MM.1S (cell line): ENCODE results near the gene HRH3.

Experiments used
- DNase-seq: peaks from one replicate; pipeline ENCODE4 v3.0.0-alpha.2; 2015
- H2AFZ ChIP-seq: fragments of 300-600 bp; sonication (generic); 2 replicates; pipeline ENCODE4 v1.6.0; 2016; ENCODE audit warnings: antibody characterized with exemption, low read length
- H3F3A ChIP-seq: fragments of 300-600 bp; sonication (generic); 2 replicates; pipeline ENCODE4 v1.6.1; 2016; ENCODE audit warnings: mild to moderate bottlenecking, antibody characterized with exemption, low read length, moderate library complexity, mixed read lengths; ENCODE audit not compliant: insufficient read depth
- H3K27ac ChIP-seq: fragments of 300-600 bp; sonication (generic); 2 replicates; pipeline ENCODE4 v1.5.1; 2016; ENCODE audit warnings: mild to moderate bottlenecking, low read length
- H3K27me3 ChIP-seq: fragments of 300-600 bp; sonication (generic); replicated peaks from 2 replicates; pipeline ENCODE4 v1.6.0; 2016; ENCODE audit warnings: low read length; ENCODE audit not compliant: insufficient read depth
- H3K36me3 ChIP-seq: fragments of 300-600 bp; sonication (generic); replicated peaks from 2 replicates; pipeline ENCODE4 v1.6.1; 2016; ENCODE audit warnings: mild to moderate bottlenecking, low read length, mixed read lengths; ENCODE audit not compliant: insufficient read depth
- H3K4me1 ChIP-seq: fragments of 300-600 bp; sonication (generic); 2 replicates; pipeline ENCODE4 v1.6.1; 2016; ENCODE audit warnings: low read length, mixed read lengths
- H3K4me2 ChIP-seq: fragments of 300-600 bp; sonication (generic); 2 replicates; pipeline ENCODE4 v1.6.0; 2016; ENCODE audit warnings: low read depth, low read length
- H3K4me3 ChIP-seq: fragments of 300-600 bp; sonication (generic); 2 replicates; pipeline ENCODE4 v1.5.1; 2016; ENCODE audit warnings: low read length, mixed read lengths
- H3K79me2 ChIP-seq: fragments of 300-600 bp; sonication (generic); 2 replicates; pipeline ENCODE4 v1.6.1; 2016; ENCODE audit warnings: mixed run types, low read length, mixed read lengths
- H3K9ac ChIP-seq: fragments of 300-600 bp; sonication (generic); 2 replicates; pipeline ENCODE4 v1.6.1; 2016; ENCODE audit warnings: low read length, mixed read lengths
- H3K9me2 ChIP-seq: fragments of 300-600 bp; sonication (generic); replicated peaks from 2 replicates; pipeline ENCODE4 v1.6.1; 2016; ENCODE audit warnings: mild to moderate bottlenecking, low read length, mixed read lengths; ENCODE audit not compliant: insufficient read depth
- H3K9me3 ChIP-seq: fragments of 300-600 bp; sonication (generic); replicated peaks from 2 replicates; pipeline ENCODE4 v1.6.1; 2016; ENCODE audit warnings: mild to moderate bottlenecking, low read length, mixed read lengths; ENCODE audit not compliant: insufficient read depth
- H4K20me1 ChIP-seq: fragments of 300-600 bp; sonication (generic); 2 replicates; pipeline ENCODE4 v1.6.1; 2016; ENCODE audit warnings: mild to moderate bottlenecking, low read length, moderate library complexity, mixed read lengths; ENCODE audit not compliant: insufficient read depth
- CTCF ChIP-seq: fragments of 300-600 bp; sonication (generic); IDR thresholded peaks from 2 replicates; pipeline ENCODE4 v1.5.1; 2016; ENCODE audit warnings: antibody characterized with exemption, low read length, mixed read lengths
- EZH2 ChIP-seq: fragments of 300-600 bp; sonication (generic); optimal IDR thresholded peaks from 2 replicates; pipeline ENCODE3; 2017; ENCODE audit warnings: low read depth, mild to moderate bottlenecking, antibody characterized with exemption, low read length, mixed read lengths
- EZH2phosphoT487 ChIP-seq: fragments of 300-600 bp; sonication (generic); IDR thresholded peaks from 2 replicates; pipeline ENCODE4 v1.6.1; 2018; ENCODE audit warnings: antibody characterized with exemption, low read length

The HRH3 gene

GRCh38 chr20:62211769-62212288 lies 8.2 kb downstream of the HRH3 start:
- no peak for TF ChIP-seq EZH2phosphoT487
- TF ChIP-seq CTCF: no peak
- no peak for TF ChIP-seq EZH2
- Histone ChIP-seq H3K27ac (no peak overlapping the region), H4K20me1 (no peaks in the 10 kb centered on the region), H3K79me2 (no peaks in the 10 kb centered on the region), H3F3A (no peaks in the 10 kb centered on the region), H3K4me1 (no peaks in the 10 kb centered on the region), H3K4me3 (no peak overlapping the region), H3K9ac (no peak overlapping the region), H3K4me2 (no peak overlapping the region), H3K9me3 (no peaks in the 10 kb centered on the region), H3K9me2 (no peaks in the 10 kb centered on the region), H2AFZ (no peak overlapping the region), H3K27me3 (peaks cover 71% of the 10 kb centered on the region), H3K36me3 (no peaks in the 10 kb centered on the region)
- no peak for DNase-seq

- no peaks in the 10 kb centered on the region for H3K9me2 ChIP-seq
- no peaks in the 10 kb centered on the region for H3K4me1 ChIP-seq
- TF ChIP-seq EZH2: no peak
- H4K20me1 ChIP-seq: no peaks in the 10 kb centered on the region
- no peak overlapping the region for H3K4me2 ChIP-seq
- DNase-seq: no peak
- H3K27me3 ChIP-seq: peaks cover 65% of the 10 kb centered on the region
- no peaks in the 10 kb centered on the region for H3K36me3 ChIP-seq
- H3K79me2 ChIP-seq: no peaks in the 10 kb centered on the region
- H2AFZ ChIP-seq: no peak overlapping the region
- H3K4me3 ChIP-seq: no peak overlapping the region
- H3K9ac ChIP-seq: no peak overlapping the region
- H3F3A ChIP-seq: no peaks in the 10 kb centered on the region
- no peak overlapping the region for H3K27ac ChIP-seq
- no peaks in the 10 kb centered on the region for H3K9me3 ChIP-seq
Measured at GRCh38 chr20:62211216-62211615, 8.9 kb downstream of the HRH3 start.

- TF ChIP-seq EZH2phosphoT487 (no peak), CTCF (no peak), EZH2 (no peak)
- H3F3A ChIP-seq: no peaks in the 10 kb centered on the region
- H3K4me2 ChIP-seq: no peak overlapping the region
- no peak overlapping the region for H3K9ac ChIP-seq
- no peaks in the 10 kb centered on the region for H3K9me2 ChIP-seq
- H3K36me3 ChIP-seq: no peaks in the 10 kb centered on the region
- no peak overlapping the region for H2AFZ ChIP-seq
- no peak overlapping the region for H3K4me3 ChIP-seq
- H3K79me2 ChIP-seq: no peaks in the 10 kb centered on the region
- peaks cover 57% of the 10 kb centered on the region for H3K27me3 ChIP-seq
- no peak overlapping the region for H3K27ac ChIP-seq
- H3K4me1 ChIP-seq: no peaks in the 10 kb centered on the region
- no peaks in the 10 kb centered on the region for H4K20me1 ChIP-seq
- no peaks in the 10 kb centered on the region for H3K9me3 ChIP-seq
- DNase-seq: no peak
Measured at GRCh38 chr20:62210496-62210855, 9.6 kb downstream of the HRH3 start.

GRCh38 chr20:62209850-62210495 lies 10.1 kb downstream of the HRH3 start:
- Histone ChIP-seq H4K20me1 (no peaks in the 10 kb centered on the region), H3K27ac (no peak overlapping the region), H3K36me3 (no peaks in the 10 kb centered on the region), H3K4me1 (no peaks in the 10 kb centered on the region), H3K4me3 (no peak overlapping the region), H3K9ac (no peak overlapping the region), H3K27me3 (peaks cover 52% of the 10 kb centered on the region), H2AFZ (no peak overlapping the region), H3K9me3 (no peaks in the 10 kb centered on the region), H3K79me2 (no peaks in the 10 kb centered on the region), H3F3A (no peaks in the 10 kb centered on the region), H3K9me2 (no peaks in the 10 kb centered on the region), H3K4me2 (no peak overlapping the region)
- no peak for DNase-seq
- no peak for TF ChIP-seq EZH2phosphoT487
